Lower lobe of right lung (tissue), 2 donors: ENCODE data around the gene UBAC1. TPM values are rescaled to one million over a fixed set of nuclear protein-coding genes. Genes with fewer than 3 reads are reported as not detected.
A peak's percentile ranks its signal among the peaks of the same experiment; 100 is the strongest.
"Not testable (repeated sequence)": the region's sequence is repeated elsewhere in the genome, so short reads cannot be mapped to it uniquely, and the experiment has no call there.

ENCODE experiments used
- ATAC-seq, 2 donors: fragments of 200-7000 bp; cut with Tn5 transposase; one replicate each; pipeline ENCODE4 v1.9.1; 2020 to 2022; ENCODE audit warnings: mild to moderate bottlenecking in 2 of 2, moderate library complexity in 2 of 2
- DNase-seq: peaks from one replicate; pipeline ENCODE4 v3.0.0-alpha.2; 2020
- H3K27ac ChIP-seq: fragments of 200-600 bp; one replicate; pipeline ENCODE4 v1.8.0; 2022
- H3K27me3 ChIP-seq: fragments of 200-600 bp; one replicate; pipeline ENCODE4 v1.8.0; 2022; ENCODE audit warnings: low read depth
- H3K36me3 ChIP-seq: fragments of 200-600 bp; one replicate; pipeline ENCODE4 v1.8.0; 2022; ENCODE audit warnings: mild to moderate bottlenecking
- H3K4me1 ChIP-seq: fragments of 200-600 bp; one replicate; pipeline ENCODE4 v1.8.0; 2022
- H3K4me3 ChIP-seq: fragments of 200-600 bp; one replicate; pipeline ENCODE4 v1.8.0; 2022; ENCODE audit warnings: mild to moderate bottlenecking
- H3K9me3 ChIP-seq: fragments of 200-600 bp; one replicate; pipeline ENCODE4 v1.8.0; 2022
- intact Hi-C: fragments of 100-400 bp; cut with DNase I; formaldehyde crosslinking; loops from one replicate; pipeline ENCODE4 v1.11.0; 2022
- total RNA-seq: library from RNA; stranded (reverse); fragmentation: NEBNext Ultra II Directional; extraction: Animal tissue kit (Norgen Biotek cat#: 25700); gene quantifications from one replicate; pipeline ENCODE4 v1.2.1, GENCODE V29; 2021
- TF ChIP-seq, protein P1 (sequence below): fragments of 200-600 bp; IDR thresholded peaks from one replicate; pipeline ENCODE4 v1.8.0; 2022; ENCODE audit warnings: antibody characterized with exemption, mild to moderate bottlenecking
- donor health status: DM: no; HTN: yes; CAD: no; lungs with severe emphysema.

Gene UBAC1
- total RNA-seq, 1 donor from 2014 or later, result 40.3 TPM

DNA sequence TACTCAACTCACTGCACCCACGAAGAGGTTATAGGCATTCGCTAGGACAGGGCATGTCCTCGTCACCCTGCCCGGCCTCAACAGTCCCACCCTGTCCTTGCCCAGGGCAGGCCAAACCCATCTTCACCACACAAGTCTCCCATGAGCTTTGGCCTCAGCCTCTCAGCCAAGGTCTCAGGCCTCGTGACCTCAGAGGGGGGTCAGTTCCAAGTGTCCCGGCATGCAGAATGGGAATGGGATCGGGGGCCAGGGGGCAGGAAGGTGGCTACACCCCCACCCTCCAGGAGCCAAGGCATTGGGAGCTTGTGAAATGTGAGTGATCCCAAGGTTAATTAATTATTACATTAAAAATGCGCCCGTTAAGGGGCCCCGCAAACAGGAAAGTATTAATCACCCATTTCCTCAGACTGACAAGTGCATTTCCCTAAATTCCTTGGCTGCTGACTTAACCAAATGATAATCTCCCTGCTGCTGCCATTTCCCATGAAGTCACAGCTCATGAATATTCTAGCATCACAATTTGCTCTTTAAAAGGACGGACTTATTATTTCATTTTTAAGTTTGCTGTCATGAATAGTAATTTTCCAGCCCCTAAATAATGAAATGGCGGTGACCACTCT, 8.0 kb upstream of the UBAC1 start:
- Histone ChIP-seq H3K9me3 (no peaks in the 10 kb centered on the region), H3K27me3 (no peaks in the 10 kb centered on the region), H3K4me1 (peaks cover 35% of the 10 kb centered on the region), H3K36me3 (no peaks in the 10 kb centered on the region), H3K4me3 (no peak overlapping the region), H3K27ac (peak overlapping the region; percentile 5)
- DNase-seq (no peak), ATAC-seq (no peak)
- TF ChIP-seq, protein P1, sequence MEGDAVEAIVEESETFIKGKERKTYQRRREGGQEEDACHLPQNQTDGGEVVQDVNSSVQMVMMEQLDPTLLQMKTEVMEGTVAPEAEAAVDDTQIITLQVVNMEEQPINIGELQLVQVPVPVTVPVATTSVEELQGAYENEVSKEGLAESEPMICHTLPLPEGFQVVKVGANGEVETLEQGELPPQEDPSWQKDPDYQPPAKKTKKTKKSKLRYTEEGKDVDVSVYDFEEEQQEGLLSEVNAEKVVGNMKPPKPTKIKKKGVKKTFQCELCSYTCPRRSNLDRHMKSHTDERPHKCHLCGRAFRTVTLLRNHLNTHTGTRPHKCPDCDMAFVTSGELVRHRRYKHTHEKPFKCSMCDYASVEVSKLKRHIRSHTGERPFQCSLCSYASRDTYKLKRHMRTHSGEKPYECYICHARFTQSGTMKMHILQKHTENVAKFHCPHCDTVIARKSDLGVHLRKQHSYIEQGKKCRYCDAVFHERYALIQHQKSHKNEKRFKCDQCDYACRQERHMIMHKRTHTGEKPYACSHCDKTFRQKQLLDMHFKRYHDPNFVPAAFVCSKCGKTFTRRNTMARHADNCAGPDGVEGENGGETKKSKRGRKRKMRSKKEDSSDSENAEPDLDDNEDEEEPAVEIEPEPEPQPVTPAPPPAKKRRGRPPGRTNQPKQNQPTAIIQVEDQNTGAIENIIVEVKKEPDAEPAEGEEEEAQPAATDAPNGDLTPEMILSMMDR, result no peak
- intact Hi-C loops, result no loop called here

DNA sequence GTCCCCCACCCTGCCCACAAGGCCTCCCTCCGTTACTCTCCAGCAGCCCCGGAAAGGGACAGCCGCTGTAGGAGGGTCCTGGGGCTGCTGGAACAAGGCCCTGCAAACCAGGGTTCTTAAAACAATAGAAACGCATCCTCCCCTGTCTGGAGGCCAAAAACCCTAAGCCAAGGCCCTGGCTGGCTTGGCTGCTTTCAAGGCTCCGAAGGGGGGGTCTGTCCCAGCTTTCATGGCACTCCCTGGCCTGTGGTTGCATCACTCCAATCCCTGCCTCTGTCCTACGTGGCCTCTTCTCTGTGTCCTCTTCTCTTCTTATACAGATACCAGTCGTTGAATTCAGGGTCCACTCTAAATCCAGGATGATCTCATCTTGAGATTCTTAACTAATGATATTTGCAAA, 7.4 kb upstream of the UBAC1 start:
- H3K9me3 ChIP-seq, result no peaks in the 10 kb centered on the region
- intact Hi-C loops, result no loop called here
- H3K4me1 ChIP-seq, result peaks cover 33% of the 10 kb centered on the region
- no peak overlapping the region for H3K4me3 ChIP-seq
- TF ChIP-seq, protein P1, result no peak
- no peak for DNase-seq
- no peak for ATAC-seq
- peak overlapping the region; percentile 5 for H3K27ac ChIP-seq
- no peaks in the 10 kb centered on the region for H3K27me3 ChIP-seq
- no peaks in the 10 kb centered on the region for H3K36me3 ChIP-seq

DNA sequence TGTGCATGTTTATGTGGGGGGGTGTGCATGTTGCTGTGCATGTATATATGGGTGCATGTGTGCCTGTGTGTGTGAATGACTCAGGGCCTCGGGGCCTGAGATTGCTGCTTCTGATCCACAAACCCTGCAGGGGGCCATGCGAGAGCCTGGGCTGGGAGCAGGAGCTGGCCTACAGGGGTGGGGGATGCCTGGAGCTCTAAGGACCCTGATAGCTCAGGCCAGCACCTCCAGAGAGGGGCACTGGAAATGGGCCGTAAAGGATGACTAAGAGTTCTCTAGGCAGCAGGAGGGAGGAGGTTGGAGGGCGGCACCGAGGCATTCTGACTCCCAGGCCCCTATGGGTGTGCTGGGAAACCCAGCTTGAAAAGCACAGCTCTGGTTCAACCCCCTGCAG, 6.9 kb upstream of the UBAC1 start:
- H3K27ac ChIP-seq, result no peak overlapping the region
- no peaks in the 10 kb centered on the region for H3K9me3 ChIP-seq
- H3K36me3 ChIP-seq, result no peaks in the 10 kb centered on the region
- peaks cover 27% of the 10 kb centered on the region for H3K4me1 ChIP-seq
- TF ChIP-seq, protein P1, result no peak
- ATAC-seq, result no peak
- intact Hi-C loops, result no loop called here
- H3K27me3 ChIP-seq, result no peaks in the 10 kb centered on the region
- no peak for DNase-seq
- no peak overlapping the region for H3K4me3 ChIP-seq

DNA sequence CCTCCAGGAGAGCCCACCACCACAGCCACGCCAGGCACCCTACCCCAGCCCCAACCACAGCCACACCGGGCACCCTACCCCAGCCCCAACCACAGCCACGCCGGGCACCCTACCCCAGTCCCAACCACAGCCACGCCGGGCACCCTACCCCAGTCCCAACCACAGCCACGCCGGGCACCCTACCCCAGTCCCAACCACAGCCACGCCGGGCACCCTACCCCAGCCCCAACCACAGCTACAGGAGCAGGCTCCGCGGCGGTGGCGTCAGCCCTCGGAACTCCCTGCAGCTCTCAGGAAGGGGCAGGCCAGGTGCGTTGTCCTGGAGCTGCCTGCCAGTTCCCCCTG, 5.7 kb upstream of the UBAC1 start:
- DNase-seq, ATAC-seq, H3K9me3 ChIP-seq, H3K4me3 ChIP-seq, H3K36me3 ChIP-seq, H3K27ac ChIP-seq, H3K27me3 ChIP-seq, intact Hi-C loops: not testable (repeated sequence)
- H3K4me1 ChIP-seq, result peaks cover 25% of the 10 kb centered on the region

DNA sequence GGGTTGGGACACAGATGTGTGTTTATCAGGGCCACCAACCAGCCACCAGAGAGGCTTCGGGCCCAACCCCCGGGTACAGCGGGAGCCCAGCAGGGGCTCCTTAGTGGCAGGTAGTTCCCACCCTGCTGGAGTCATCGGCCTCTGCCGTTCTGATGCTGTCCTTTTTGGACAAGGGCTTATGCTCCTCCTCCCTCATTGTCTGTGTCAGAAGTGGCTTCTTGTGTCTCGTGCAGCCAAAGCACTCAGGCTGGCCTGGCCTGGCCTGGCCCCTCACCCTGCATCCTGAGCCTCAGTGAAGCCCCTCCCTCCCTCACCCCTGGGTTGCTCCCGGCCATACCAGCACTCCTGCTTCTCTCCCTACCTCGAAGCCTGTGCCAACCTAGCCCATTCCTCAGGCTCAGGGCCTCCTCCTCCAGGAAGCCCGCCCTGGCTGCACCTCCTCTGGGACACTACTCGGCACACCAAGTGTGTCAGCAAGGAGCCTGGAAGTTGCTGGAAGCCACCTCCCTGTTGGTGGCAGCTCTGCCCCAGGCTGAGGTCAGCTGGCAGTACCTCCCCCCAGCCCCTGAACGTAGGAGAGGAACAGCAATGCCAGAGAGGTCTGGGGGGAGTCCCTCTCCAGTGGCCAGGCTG, 4.1 kb upstream of the UBAC1 start:
- Histone ChIP-seq H3K27ac (no peak overlapping the region), H3K36me3 (no peaks in the 10 kb centered on the region), H3K9me3 (no peaks in the 10 kb centered on the region), H3K4me1 (peaks cover 35% of the 10 kb centered on the region), H3K27me3 (no peaks in the 10 kb centered on the region), H3K4me3 (no peak overlapping the region)
- no peak for ATAC-seq
- DNase-seq, result no peak
- intact Hi-C loops, result no loop called here
- TF ChIP-seq, protein P1, result no peak

DNA sequence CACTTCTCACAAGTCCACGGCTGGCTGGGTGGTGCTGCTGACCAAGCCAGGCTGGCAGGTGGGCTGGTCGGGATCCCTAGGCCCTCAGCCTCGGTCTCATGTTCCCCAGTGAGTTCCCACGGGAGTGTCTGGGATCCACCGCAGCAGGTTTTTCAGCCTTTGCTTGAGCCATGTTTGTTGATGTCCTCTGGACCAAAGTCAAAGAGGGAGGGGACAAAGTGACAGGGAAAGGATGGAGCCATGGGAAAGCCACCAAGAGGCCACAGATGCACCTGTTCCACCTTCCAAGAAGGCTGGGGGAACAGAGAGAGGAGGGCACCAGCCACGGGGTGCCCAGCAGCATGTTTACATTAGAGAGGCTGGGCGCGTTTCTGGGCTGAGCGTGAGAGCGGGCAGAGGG, 2.8 kb upstream of the UBAC1 start:
- ATAC-seq, result no peak

More for the DNA sequence above, 2.8 kb upstream of the UBAC1 start:
- intact Hi-C loops, result no loop called here
- Histone ChIP-seq H3K27me3 (no peaks in the 10 kb centered on the region), H3K9me3 (no peaks in the 10 kb centered on the region), H3K4me3 (no peak overlapping the region), H3K27ac (no peak overlapping the region), H3K4me1 (peaks cover 35% of the 10 kb centered on the region), H3K36me3 (no peaks in the 10 kb centered on the region)
- no peak for DNase-seq
- TF ChIP-seq, protein P1, result no peak
